Osteoblast (primary cell): Measurements from ENCODE around the gene BFSP2. TPM values are rescaled to one million over a fixed set of nuclear protein-coding genes. Genes with fewer than 3 reads are reported as not detected.

Source experiments
- DNase-seq: peaks from one replicate; pipeline ENCODE4 v3.0.0; 2011; ENCODE audit warnings: low spot score, mixed read lengths; ENCODE audit not compliant: insufficient read length; ENCODE audit errors: missing footprints
- H2AFZ ChIP-seq: 2 replicates; pipeline ENCODE4 v1.6.0; 2011; ENCODE audit warnings: mild to moderate bottlenecking, low read length
- H3K27ac ChIP-seq: 2 replicates; pipeline ENCODE4 v1.5.1; 2011; ENCODE audit warnings: mild to moderate bottlenecking, low read depth, low read length, moderate library complexity
- H3K27me3 ChIP-seq: 2 replicates; pipeline ENCODE4 v1.6.0; 2012; ENCODE audit warnings: mild to moderate bottlenecking, control low read depth, inconsistent platforms, low read length, moderate library complexity; ENCODE audit not compliant: insufficient read depth
- H3K36me3 ChIP-seq: 2 replicates; pipeline ENCODE4 v1.5.1; 2011; ENCODE audit warnings: mild to moderate bottlenecking, low read length, control low read depth, moderate library complexity; ENCODE audit not compliant: insufficient read depth
- H3K4me1 ChIP-seq: 2 replicates; pipeline ENCODE4 v1.5.1; 2011; ENCODE audit warnings: mild to moderate bottlenecking, low read length, control low read depth, moderate library complexity; ENCODE audit not compliant: insufficient read depth
- H3K4me2 ChIP-seq: 2 replicates; pipeline ENCODE4 v1.6.0; 2011; ENCODE audit warnings: mild to moderate bottlenecking, low read length; ENCODE audit not compliant: insufficient read depth
- H3K4me3 ChIP-seq: fragments of 200-600 bp; sonication (generic); 3 replicates; pipeline ENCODE4 v1.5.1; 2012; ENCODE audit warnings: mild to moderate bottlenecking, low read length, inconsistent platforms; ENCODE audit not compliant: insufficient read depth
- H3K79me2 ChIP-seq: 2 replicates; pipeline ENCODE4 v1.6.0; 2012; ENCODE audit warnings: mild to moderate bottlenecking, low read length, control low read depth, inconsistent platforms; ENCODE audit not compliant: insufficient read depth
- H3K9me3 ChIP-seq: 2 replicates; pipeline ENCODE4 v1.5.1; 2011; ENCODE audit warnings: low read depth, low read length, control low read depth
- H4K20me1 ChIP-seq: 2 replicates; pipeline ENCODE4 v1.6.0; 2012; ENCODE audit warnings: mild to moderate bottlenecking, low read length, control low read depth; ENCODE audit not compliant: insufficient read depth
- total RNA-seq: library from RNA; depleted of rRNA; stranded (reverse); fragments of >200 nt; gene quantifications from 2 replicates; pipeline ENCODE4 v1.2.3, GENCODE V29; 2012
- TF ChIP-seq, protein P1 (sequence below): IDR thresholded peaks from 2 replicates; pipeline ENCODE4 v1.5.1; 2011; ENCODE audit warnings: mild to moderate bottlenecking, low read depth, low read length, moderate library complexity; ENCODE audit errors: extremely low read depth

The BFSP2 gene
- total RNA-seq, 1 donor: not detected

DNA sequence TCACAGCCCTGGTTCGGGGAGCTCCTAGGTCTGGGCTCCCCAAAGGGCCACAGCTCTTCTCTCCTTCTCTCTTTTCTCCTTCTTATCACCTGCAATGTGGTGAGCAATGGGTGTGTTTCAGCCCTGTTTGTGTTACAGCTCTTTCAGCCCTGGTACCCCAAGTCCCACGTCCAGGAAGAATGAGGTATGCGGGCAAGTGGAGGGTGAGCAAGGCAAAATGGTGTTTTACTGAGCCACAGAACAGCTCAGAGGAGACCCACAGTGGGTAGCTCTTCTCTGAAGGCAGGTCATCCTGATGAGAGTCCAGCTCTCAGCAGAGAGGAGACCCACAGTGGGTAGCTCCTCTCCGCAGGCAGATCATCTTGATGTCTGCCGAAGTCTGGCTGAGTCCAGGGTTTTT is 86.8 kb downstream of the BFSP2 start:
- no peaks in the 10 kb centered on the region for H3K36me3 ChIP-seq
- H2AFZ ChIP-seq: no peak overlapping the region
- no peaks in the 10 kb centered on the region for H3K9me3 ChIP-seq
- no peak overlapping the region for H3K4me2 ChIP-seq
- TF ChIP-seq, protein P1, sequence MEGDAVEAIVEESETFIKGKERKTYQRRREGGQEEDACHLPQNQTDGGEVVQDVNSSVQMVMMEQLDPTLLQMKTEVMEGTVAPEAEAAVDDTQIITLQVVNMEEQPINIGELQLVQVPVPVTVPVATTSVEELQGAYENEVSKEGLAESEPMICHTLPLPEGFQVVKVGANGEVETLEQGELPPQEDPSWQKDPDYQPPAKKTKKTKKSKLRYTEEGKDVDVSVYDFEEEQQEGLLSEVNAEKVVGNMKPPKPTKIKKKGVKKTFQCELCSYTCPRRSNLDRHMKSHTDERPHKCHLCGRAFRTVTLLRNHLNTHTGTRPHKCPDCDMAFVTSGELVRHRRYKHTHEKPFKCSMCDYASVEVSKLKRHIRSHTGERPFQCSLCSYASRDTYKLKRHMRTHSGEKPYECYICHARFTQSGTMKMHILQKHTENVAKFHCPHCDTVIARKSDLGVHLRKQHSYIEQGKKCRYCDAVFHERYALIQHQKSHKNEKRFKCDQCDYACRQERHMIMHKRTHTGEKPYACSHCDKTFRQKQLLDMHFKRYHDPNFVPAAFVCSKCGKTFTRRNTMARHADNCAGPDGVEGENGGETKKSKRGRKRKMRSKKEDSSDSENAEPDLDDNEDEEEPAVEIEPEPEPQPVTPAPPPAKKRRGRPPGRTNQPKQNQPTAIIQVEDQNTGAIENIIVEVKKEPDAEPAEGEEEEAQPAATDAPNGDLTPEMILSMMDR: no peak
- DNase-seq: no peak
- H3K4me1 ChIP-seq: peaks cover 12% of the 10 kb centered on the region
- no peaks in the 10 kb centered on the region for H3K27me3 ChIP-seq
- H3K79me2 ChIP-seq: no peaks in the 10 kb centered on the region
- no peak overlapping the region for H3K27ac ChIP-seq
- no peaks in the 10 kb centered on the region for H4K20me1 ChIP-seq
- H3K4me3 ChIP-seq: no peak overlapping the region

DNA sequence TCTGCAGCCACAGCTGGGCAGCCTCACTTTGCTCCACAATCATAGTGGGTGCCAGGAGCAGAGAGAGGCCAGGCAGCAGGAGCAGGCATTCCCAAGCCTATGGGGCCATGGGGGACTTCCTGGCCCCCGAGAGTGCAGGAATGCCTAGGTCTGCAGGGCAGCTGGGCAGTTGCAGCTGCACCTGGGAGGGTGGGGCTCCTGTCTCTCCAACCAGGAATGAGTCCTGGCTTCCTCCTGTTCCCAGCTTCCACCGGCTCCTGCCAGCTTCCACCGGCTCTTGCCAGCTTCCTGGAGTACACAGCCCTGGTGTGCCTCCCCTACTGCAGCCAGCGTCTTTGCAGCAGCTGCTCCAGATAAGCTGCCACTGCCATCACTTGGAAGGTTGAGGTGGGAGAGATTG is 87.3 kb downstream of the BFSP2 start:
- Histone ChIP-seq H3K9me3 (no peaks in the 10 kb centered on the region), H3K79me2 (no peaks in the 10 kb centered on the region), H2AFZ (no peak overlapping the region), H4K20me1 (no peaks in the 10 kb centered on the region), H3K4me1 (peaks cover 12% of the 10 kb centered on the region), H3K4me3 (no peak overlapping the region), H3K27ac (no peak overlapping the region), H3K36me3 (no peaks in the 10 kb centered on the region), H3K27me3 (no peaks in the 10 kb centered on the region), H3K4me2 (no peak overlapping the region)
- DNase-seq: no peak
- TF ChIP-seq, protein P1: no peak

- Histone ChIP-seq H3K27me3 (no peaks in the 10 kb centered on the region), H4K20me1 (no peaks in the 10 kb centered on the region), H3K4me1 (peaks cover 12% of the 10 kb centered on the region), H3K4me2 (no peak overlapping the region), H3K79me2 (no peaks in the 10 kb centered on the region), H3K27ac (no peak overlapping the region), H3K4me3 (no peak overlapping the region), H3K9me3 (no peaks in the 10 kb centered on the region), H3K36me3 (no peaks in the 10 kb centered on the region), H2AFZ (no peak overlapping the region)
- peak; percentile 58 for DNase-seq
- TF ChIP-seq, protein P1: peak; percentile 58
Observed at GRCh38 chr3:133487920-133488540, 88.2 kb downstream of the BFSP2 start.

GRCh38 chr3:133488785-133489367 is 89.0 kb downstream of the BFSP2 start:
- TF ChIP-seq, protein P1: no peak
- DNase-seq: peak; percentile 70
- Histone ChIP-seq H4K20me1 (no peaks in the 10 kb centered on the region), H3K79me2 (no peaks in the 10 kb centered on the region), H3K27ac (no peak overlapping the region), H3K4me2 (peak overlapping the region; percentile 30), H3K4me3 (no peak overlapping the region), H3K9me3 (no peaks in the 10 kb centered on the region), H3K27me3 (no peaks in the 10 kb centered on the region), H3K4me1 (peaks cover 12% of the 10 kb centered on the region), H2AFZ (no peak overlapping the region), H3K36me3 (no peaks in the 10 kb centered on the region)
